K562 (cell line): ENCODE measurements around the gene ACTN3. TPM values are rescaled to one million over a fixed set of nuclear protein-coding genes. Genes with fewer than 3 reads are reported as not detected.

Experiments used
- ATAC-seq: fragments of 200-7000 bp; cut with Tn5 transposase; 3 replicates; pipeline ENCODE4 v1.9.1; 2020; ENCODE audit warnings: moderate library complexity
- BruUV-seq: library from RNA; stranded (reverse); fragments of 400-500 nt; replicated peaks from 2 replicates; lab custom pipeline; 2021; lab: Mats Ljungman, UMichigan
- CTCF ChIA-PET: fragments of 300-600 bp; formaldehyde crosslinking; extraction: SDS; loops from one replicate; lab custom pipeline; 2021; ENCODE audit warnings: low intra/inter-chr PET ratio; lab: Yijun Ruan, JAX
- POLR2A ChIA-PET: fragments of 300-600, 350-650 bp; sonication (Branson Sonifier 250); formaldehyde crosslinking; extraction: SDS; loops from one replicate; lab custom pipeline; 2021; ENCODE audit warnings: antibody characterized with exemption, inconsistent platforms; lab: Yijun Ruan, JAX
- DNase-seq, 4 experiments: peaks; one replicate each; pipeline versions ENCODE4 v3.0.0 to v3.0.0-alpha.2; 2011 to 2018; ENCODE audit warnings: low spot score in 3 of 4, mixed read lengths in 3 of 4; ENCODE audit errors: extremely low read depth in 1 of 4
- FAIRE-seq: peaks from 2 replicates; lab custom pipeline; 2011; peaks lifted over from hg19 to GRCh38; lab: Jason Lieb, UNC
- H2AFZ ChIP-seq: 2 replicates; pipeline ENCODE4 v1.6.0; 2011; ENCODE audit warnings: low read depth, low read length, control low read depth, inconsistent platforms
- H3K27ac ChIP-seq: fragments of 200-600 bp; 3 replicates; pipeline ENCODE4 v1.8.0; 2011; ENCODE audit warnings: low read depth, mild to moderate bottlenecking, control low read depth, inconsistent platforms, low read length, moderate library complexity, mixed read lengths; ENCODE audit errors: extremely low read depth
- H3K27me3 ChIP-seq, 2 experiments: fragments of 300-600 bp in 1 of 2; 2 replicates in 1 of 2; 3 replicates in 1 of 2; pipeline versions ENCODE4 v1.6.0 to v1.8.0; 2011; ENCODE audit warnings: inconsistent platforms in 2 of 2, low read length in 2 of 2, mild to moderate bottlenecking in 1 of 2, mixed read lengths in 1 of 2, moderate library complexity in 1 of 2; ENCODE audit not compliant: control insufficient read depth in 2 of 2, insufficient read depth in 2 of 2
- H3K36me3 ChIP-seq: fragments of 300-600 bp; 3 replicates; pipeline ENCODE4 v1.8.0; 2011; ENCODE audit warnings: mild to moderate bottlenecking, low read length, inconsistent platforms; ENCODE audit not compliant: control insufficient read depth, insufficient read depth
- H3K4me1 ChIP-seq, 2 experiments: fragments of 200-600 bp in 1 of 2; replicated peaks in 1 of 2; 2 replicates in 1 of 2; 3 replicates in 1 of 2; pipeline versions ENCODE4 v1.5.1 to v1.8.0; 2011; ENCODE audit warnings: inconsistent platforms in 2 of 2, low read length in 2 of 2, mild to moderate bottlenecking in 1 of 2, mixed read lengths in 1 of 2, moderate library complexity in 1 of 2; ENCODE audit not compliant: control insufficient read depth in 2 of 2, insufficient read depth in 2 of 2
- H3K4me2 ChIP-seq: 2 replicates; pipeline ENCODE4 v1.6.1; 2011; ENCODE audit warnings: low read length, control low read depth, inconsistent platforms, mixed read lengths; ENCODE audit not compliant: insufficient read depth
- H3K4me3 ChIP-seq: fragments of 200-600 bp; sonication (generic), shearing (Covaris generic); 2 replicates; pipeline ENCODE4 v1.5.1; 2016; ENCODE audit warnings: control low read depth, inconsistent platforms
- H3K79me2 ChIP-seq: fragments of 200-600 bp; 3 replicates; pipeline ENCODE4 v1.8.0; 2011; ENCODE audit warnings: low read length, inconsistent platforms; ENCODE audit not compliant: control insufficient read depth, insufficient read depth
- H3K9ac ChIP-seq, 2 experiments: 2 replicates each; pipeline versions ENCODE4 v1.6.0 to v1.6.1; 2011; ENCODE audit warnings: low read depth in 2 of 2, low read length in 2 of 2, control low read depth in 1 of 2, inconsistent platforms in 1 of 2, mild to moderate bottlenecking in 1 of 2, mixed read lengths in 1 of 2; ENCODE audit not compliant: insufficient read depth in 1 of 2
- H3K9me1 ChIP-seq: one replicate; pipeline ENCODE4 v1.6.0; 2011; ENCODE audit warnings: inconsistent platforms, mild to moderate bottlenecking, low read length, moderate library complexity; ENCODE audit not compliant: control insufficient read depth, insufficient read depth
- H3K9me3 ChIP-seq: replicated peaks from 2 replicates; pipeline ENCODE4 v1.5.1; 2011; ENCODE audit warnings: low read depth, low read length, inconsistent platforms; ENCODE audit not compliant: control insufficient read depth, insufficient read depth
- H4K20me1 ChIP-seq: replicated peaks from 2 replicates; pipeline ENCODE4 v1.6.1; 2011; ENCODE audit warnings: low read length, inconsistent platforms, mixed read lengths; ENCODE audit not compliant: control insufficient read depth, insufficient read depth
- COPS2 ChIP-seq: fragments of 450-650 bp; conservative IDR thresholded peaks from 2 replicates; pipeline ENCODE4 v1.6.1; 2016; ENCODE audit warnings: mild to moderate bottlenecking, moderate library complexity
- EGR1 ChIP-seq: fragments of 450-650 bp; conservative IDR thresholded peaks from 2 replicates; pipeline ENCODE4 v1.6.1; 2017; ENCODE audit warnings: mild to moderate bottlenecking
- HEY1 ChIP-seq: fragments of 250-450 bp; sonication (Bioruptor Pico); IDR thresholded peaks from 2 replicates; pipeline ENCODE4 v1.5.0; 2020; ENCODE audit warnings: mild to moderate bottlenecking, moderate library complexity, borderline replicate concordance
- ZNF121 ChIP-seq: sonication (generic); formaldehyde crosslinking; conservative IDR thresholded peaks from 2 replicates; pipeline ENCODE4 v1.8.0; 2022; ENCODE audit warnings: missing genetic modification reagents
- WGBS: fragments of 100-300 bp; shearing (Covaris generic); methylation state at CpG from one replicate; pipeline ENCODE4 v1.1.6; 2016; ENCODE audit warnings: low coverage, mixed read lengths; ENCODE audit not compliant: insufficient coverage; ENCODE audit errors: missing lambda C conversion rate; 5-methylcytosine and 5-hydroxymethylcytosine counted together
- in situ Hi-C: fragments of 300-500 bp; cut with MboI; formaldehyde crosslinking; loops from 4 replicates; pipeline ENCODE4 v1.15.0; 2018; ENCODE audit warnings: inconsistent platforms, mixed read lengths
- intact Hi-C: fragments of 100-400 bp; cut with micrococcal nuclease; formaldehyde crosslinking; loops from 2 replicates; pipeline ENCODE4 v1.14.2; 2022
- polyA plus RNA-seq, 8 experiments: library from polyadenylated mRNA; depleted of rRNA in 4 of 8; stranded (reverse) in 5 of 8; unstranded in 3 of 8; fragments of >200 nt; fragmentation: Nextera tagmentation in 2 of 8; fragmentation: Illumina TruSeq in 1 of 8; extraction: Ambion mirVana in 2 of 8; extraction: Trizol in 1 of 8; gene quantifications; 2 replicates each; pipeline versions ENCODE4 v1.2.1 to v1.2.3, GENCODE V29; 2011 to 2014; ENCODE audit warnings: inconsistent platforms in 1 of 8, missing spikeins in 1 of 8
- total RNA-seq, 7 experiments: library from RNA; depleted of rRNA in 6 of 7; stranded (reverse); fragments of >200 nt in 6 of 7; fragmentation: Illumina TruSeq in 2 of 7; extraction: Trizol in 2 of 7; gene quantifications; 2 replicates each; pipeline versions ENCODE4 v1.2.1 to v1.2.3, GENCODE V29; 2011 to 2021; ENCODE audit warnings: low replicate concordance in 1 of 7
- TF ChIP-seq, protein P1 (sequence below): fragments of 250-450 bp; sonication (Bioruptor Pico); IDR thresholded peaks from 2 replicates; pipeline ENCODE4 v1.4.0; 2020

Gene ACTN3
- total and polyA plus RNA-seq, 9 of the 15 experiments (the other 6 are each of a cell fraction or from before 2014, with no cell fraction given) = not detected

DNA sequence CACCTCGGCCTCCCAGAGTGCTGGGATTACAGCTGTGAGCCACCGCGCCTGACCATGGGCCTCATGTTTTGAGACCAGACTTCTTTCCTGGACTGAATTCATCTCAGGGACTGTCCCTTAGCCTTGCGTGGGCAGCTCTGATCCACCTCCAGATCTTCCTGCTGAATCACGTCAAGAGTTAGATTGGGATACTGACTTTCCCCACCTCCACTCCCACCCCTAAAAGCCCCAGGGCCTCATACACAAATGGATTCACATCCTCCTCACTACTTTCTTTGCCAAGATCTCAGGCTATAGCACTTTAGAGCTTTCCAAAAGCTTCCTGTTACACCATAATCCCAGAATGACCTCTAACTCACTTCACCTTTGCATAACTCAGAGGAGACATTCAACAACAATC lies 34.1 kb downstream of the ACTN3 start:
- Histone ChIP-seq H3K79me2 (no peaks in the 10 kb centered on the region), H3K9ac (no peak overlapping the region), H2AFZ (no peak overlapping the region), H3K4me3 (no peak overlapping the region), H3K4me1 (peaks cover 3 to 5% of the 10 kb centered on the region in 2 experiments; a peak in 2 of 5 replicates), H3K27ac (no peak overlapping the region), H4K20me1 (no peaks in the 10 kb centered on the region)
- POLR2A ChIA-PET = interaction anchor here (0.5 to 1.2 kb wide), 6 partner anchors 32 to 1969 kb away, joined by 3 to 4 read pairs (median 3); no protein-coding TSS in a partner anchor
- no peak for ATAC-seq
- intact Hi-C loops = no loop called here
- TF ChIP-seq EGR1 = peak; percentile 69
- TF ChIP-seq COPS2 = no peak
- TF ChIP-seq, all 486 proteins: peak for 1
- H3K9me1 ChIP-seq = no peaks in the 10 kb centered on the region
- FAIRE-seq (no peak), DNase-seq (no peak)
- no TSS peak for BruUV-seq
- no peak overlapping the region for H3K4me2 ChIP-seq
- no peaks in the 10 kb centered on the region for H3K36me3 ChIP-seq
- H3K27me3 ChIP-seq = no peaks in the 10 kb centered on the region
- in situ Hi-C loops = no loop called here
- CTCF ChIA-PET = no interaction called here
- H3K9me3 ChIP-seq = peaks cover 3% of the 10 kb centered on the region; the same call in 1 of the 2 replicates
- 43% methylated on average over 5 of the region's 5 CpGs for WGBS

DNA sequence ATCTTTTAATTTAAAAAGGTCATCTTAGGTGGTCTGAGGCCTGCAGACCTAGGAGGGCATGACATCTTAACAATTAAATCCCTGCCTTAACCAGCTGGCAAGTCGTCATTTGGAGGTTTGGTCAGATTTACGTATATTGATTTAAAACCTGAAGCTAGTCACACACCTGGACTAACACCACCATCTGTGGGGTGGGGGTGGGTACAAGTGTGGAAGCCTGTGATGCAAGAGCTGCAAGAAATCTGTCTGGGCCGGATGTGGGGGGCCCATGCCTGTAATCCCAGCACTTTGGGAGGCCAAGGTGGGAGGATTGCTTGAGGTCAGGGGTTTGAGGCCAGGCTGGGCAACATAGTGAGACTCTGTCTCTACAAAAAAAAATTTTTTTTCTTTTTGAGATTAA lies 34.6 kb downstream of the ACTN3 start:
- intact Hi-C loops (no loop called here), in situ Hi-C loops (no loop called here)
- no peaks in the 10 kb centered on the region for H3K36me3 ChIP-seq
- POLR2A ChIA-PET = interaction anchor here (0.5 to 1.2 kb wide), 5 partner anchors 32 to 311 kb away, joined by 3 to 4 read pairs (median 3); no protein-coding TSS in a partner anchor
- peaks cover 3 to 5% of the 10 kb centered on the region in 2 experiments; a peak in 2 of 5 replicates for H3K4me1 ChIP-seq
- H3K9ac ChIP-seq = no peak overlapping the region
- no peak overlapping the region for H3K4me2 ChIP-seq
- H3K9me1 ChIP-seq = no peaks in the 10 kb centered on the region
- CTCF ChIA-PET = no interaction called here
- H4K20me1 ChIP-seq = no peaks in the 10 kb centered on the region
- ATAC-seq (no peak), DNase-seq (no peak), FAIRE-seq (no peak)
- TF ChIP-seq HEY1 (CRISPR knock-in tag) (no peak), ZNF121 (CRISPR knock-in tag) (peak; percentile 66)
- TF ChIP-seq, protein P1, sequence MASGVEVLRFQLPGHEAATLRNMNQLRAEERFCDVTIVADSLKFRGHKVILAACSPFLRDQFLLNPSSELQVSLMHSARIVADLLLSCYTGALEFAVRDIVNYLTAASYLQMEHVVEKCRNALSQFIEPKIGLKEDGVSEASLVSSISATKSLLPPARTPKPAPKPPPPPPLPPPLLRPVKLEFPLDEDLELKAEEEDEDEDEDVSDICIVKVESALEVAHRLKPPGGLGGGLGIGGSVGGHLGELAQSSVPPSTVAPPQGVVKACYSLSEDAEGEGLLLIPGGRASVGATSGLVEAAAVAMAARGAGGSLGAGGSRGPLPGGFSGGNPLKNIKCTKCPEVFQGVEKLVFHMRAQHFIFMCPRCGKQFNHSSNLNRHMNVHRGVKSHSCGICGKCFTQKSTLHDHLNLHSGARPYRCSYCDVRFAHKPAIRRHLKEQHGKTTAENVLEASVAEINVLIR (CRISPR knock-in tag) = no peak
- no peak overlapping the region for H2AFZ ChIP-seq
- 35% methylated on average over 3 of the region's 3 CpGs for WGBS
- no peak overlapping the region for H3K4me3 ChIP-seq
- peaks cover 3% of the 10 kb centered on the region; the same call in 1 of the 2 replicates for H3K9me3 ChIP-seq
- BruUV-seq = no TSS peak
- no peaks in the 10 kb centered on the region for H3K79me2 ChIP-seq
- H3K27ac ChIP-seq = no peak overlapping the region
- H3K27me3 ChIP-seq = 0 out of 5 replicates have a peak, but pooled peaks cover 0 to 3% of the 10 kb centered on the region in 2 experiments
